ENCODE results near the gene CEND1.

Gene CEND1

DNA sequence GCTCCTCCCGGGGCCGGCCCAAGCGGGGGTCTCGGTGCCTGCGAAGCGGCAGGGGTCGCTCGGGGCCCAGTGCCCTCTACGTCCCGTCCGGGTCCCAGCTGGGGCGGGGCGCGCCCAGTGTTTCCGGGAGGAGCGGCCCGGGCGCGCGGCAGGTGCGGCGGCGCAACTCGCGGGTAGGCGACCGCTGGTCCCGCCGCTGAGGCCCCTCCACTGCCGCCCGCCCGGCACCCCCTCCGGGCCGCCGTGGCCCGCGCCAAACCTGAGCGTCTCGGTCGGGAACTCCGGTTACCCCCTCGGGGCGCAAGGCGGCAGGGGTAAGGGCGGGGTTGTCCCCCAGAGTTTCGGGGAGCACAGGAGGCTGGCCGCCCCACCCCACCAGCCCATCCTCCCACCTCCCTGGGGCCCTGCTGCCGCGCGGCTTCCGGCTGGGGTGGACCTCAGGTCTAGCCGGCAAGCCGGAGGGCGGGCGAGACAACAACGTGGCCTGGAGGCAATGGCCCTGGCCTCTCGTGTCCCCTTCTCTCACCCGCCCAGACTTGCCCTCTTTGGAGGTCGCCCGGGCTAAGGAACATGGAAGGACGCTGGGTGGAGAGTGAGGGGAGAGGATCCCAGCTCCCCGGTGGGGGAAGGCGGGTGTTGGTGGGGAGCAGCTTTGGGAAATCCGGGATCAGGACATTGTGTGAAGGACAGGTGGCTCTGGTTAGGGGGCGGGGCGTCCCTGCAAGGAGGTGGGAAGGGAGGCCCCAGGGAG lies 37.4 kb upstream of the CEND1 start:
- H3K27me3 ChIP-seq (ENCODE audit: insufficient read depth, low read length, poor library complexity, severe bottlenecking), result no peaks in the 10 kb centered on the region
- H3K36me3 ChIP-seq (ENCODE audit: insufficient read depth, low read length), result no peaks in the 10 kb centered on the region
- H3F3A ChIP-seq (ENCODE audit: low read depth), result no peaks in the 10 kb centered on the region
- no peaks in the 10 kb centered on the region for H3K9me3 ChIP-seq (ENCODE audit: insufficient read depth, low read depth, low read length)
- TF ChIP-seq, protein P1, sequence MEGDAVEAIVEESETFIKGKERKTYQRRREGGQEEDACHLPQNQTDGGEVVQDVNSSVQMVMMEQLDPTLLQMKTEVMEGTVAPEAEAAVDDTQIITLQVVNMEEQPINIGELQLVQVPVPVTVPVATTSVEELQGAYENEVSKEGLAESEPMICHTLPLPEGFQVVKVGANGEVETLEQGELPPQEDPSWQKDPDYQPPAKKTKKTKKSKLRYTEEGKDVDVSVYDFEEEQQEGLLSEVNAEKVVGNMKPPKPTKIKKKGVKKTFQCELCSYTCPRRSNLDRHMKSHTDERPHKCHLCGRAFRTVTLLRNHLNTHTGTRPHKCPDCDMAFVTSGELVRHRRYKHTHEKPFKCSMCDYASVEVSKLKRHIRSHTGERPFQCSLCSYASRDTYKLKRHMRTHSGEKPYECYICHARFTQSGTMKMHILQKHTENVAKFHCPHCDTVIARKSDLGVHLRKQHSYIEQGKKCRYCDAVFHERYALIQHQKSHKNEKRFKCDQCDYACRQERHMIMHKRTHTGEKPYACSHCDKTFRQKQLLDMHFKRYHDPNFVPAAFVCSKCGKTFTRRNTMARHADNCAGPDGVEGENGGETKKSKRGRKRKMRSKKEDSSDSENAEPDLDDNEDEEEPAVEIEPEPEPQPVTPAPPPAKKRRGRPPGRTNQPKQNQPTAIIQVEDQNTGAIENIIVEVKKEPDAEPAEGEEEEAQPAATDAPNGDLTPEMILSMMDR (conservative IDR thresholded peaks at IDR 0.05; ENCODE audit: low read length), result no peak
- TF ChIP-seq EZH2phosphoT487 (IDR thresholded peaks at IDR 0.05; ENCODE audit: borderline replicate concordance), result no peak
- H2AFZ ChIP-seq (ENCODE audit: low read length), result peak overlapping the region; percentile 85
- H3K4me2 ChIP-seq (ENCODE audit: low read depth, low read length, poor library complexity, severe bottlenecking), result peak overlapping the region; percentile 92
- peaks cover 7% of the 10 kb centered on the region; the same call in 1 of the 2 replicates for H3K79me2 ChIP-seq (ENCODE audit: insufficient read depth, low read length)
- H3K9me2 ChIP-seq (replicated peaks; ENCODE audit: low read depth, low read length), result no peaks in the 10 kb centered on the region
- H3K4me3 ChIP-seq (ENCODE audit: low read length, poor library complexity, severe bottlenecking), result peak overlapping the region; percentile 81
- H4K20me1 ChIP-seq (ENCODE audit: insufficient read depth, low read length, poor library complexity, severe bottlenecking), result peaks cover 1% of the 10 kb centered on the region
- peak overlapping the region; percentile 88 for H3K9ac ChIP-seq (ENCODE audit: low read depth, low read length, poor library complexity, severe bottlenecking)
- peaks cover 25% of the 10 kb centered on the region for H3K4me1 ChIP-seq (ENCODE audit: insufficient read depth, low read length, poor library complexity, severe bottlenecking)

DNA sequence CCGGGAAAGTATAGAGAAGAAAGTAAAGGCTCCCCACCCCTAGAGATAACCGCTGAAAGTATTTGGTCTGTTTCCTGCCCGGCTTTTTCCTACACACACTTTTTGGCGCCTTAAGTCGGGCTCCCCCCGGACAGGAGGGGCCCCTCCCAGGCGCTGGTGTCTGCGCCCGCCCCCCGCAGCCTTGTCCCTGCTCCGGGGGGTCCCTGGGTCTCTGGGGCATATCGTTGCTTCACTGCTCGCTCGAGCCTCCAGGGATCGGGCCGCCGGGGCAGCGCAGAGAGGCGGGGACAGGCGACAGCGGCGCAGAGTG lies 36.9 kb upstream of the CEND1 start:
- Histone ChIP-seq H3K27me3 (ENCODE audit: insufficient read depth, low read length, poor library complexity, severe bottlenecking) (no peaks in the 10 kb centered on the region), H4K20me1 (ENCODE audit: insufficient read depth, low read length, poor library complexity, severe bottlenecking) (peaks cover 5% of the 10 kb centered on the region), H3K4me3 (ENCODE audit: low read length, poor library complexity, severe bottlenecking) (peak overlapping the region; percentile 81), H3K4me2 (ENCODE audit: low read depth, low read length, poor library complexity, severe bottlenecking) (peak overlapping the region; percentile 92), H3K9ac (ENCODE audit: low read depth, low read length, poor library complexity, severe bottlenecking) (peak overlapping the region; percentile 88), H3K9me3 (ENCODE audit: insufficient read depth, low read depth, low read length) (no peaks in the 10 kb centered on the region), H3K9me2 (replicated peaks; ENCODE audit: low read depth, low read length) (no peaks in the 10 kb centered on the region), H3K79me2 (ENCODE audit: insufficient read depth, low read length) (peaks cover 12% of the 10 kb centered on the region; the same call in 1 of the 2 replicates), H3K4me1 (ENCODE audit: insufficient read depth, low read length, poor library complexity, severe bottlenecking) (peaks cover 25% of the 10 kb centered on the region), H2AFZ (ENCODE audit: low read length) (peak overlapping the region; percentile 85), H3K36me3 (ENCODE audit: insufficient read depth, low read length) (no peaks in the 10 kb centered on the region), H3F3A (ENCODE audit: low read depth) (no peaks in the 10 kb centered on the region)
- TF ChIP-seq EZH2phosphoT487 (IDR thresholded peaks at IDR 0.05; ENCODE audit: borderline replicate concordance), result no peak
- TF ChIP-seq, protein P1 (conservative IDR thresholded peaks at IDR 0.05; ENCODE audit: low read length), result no peak

DNA sequence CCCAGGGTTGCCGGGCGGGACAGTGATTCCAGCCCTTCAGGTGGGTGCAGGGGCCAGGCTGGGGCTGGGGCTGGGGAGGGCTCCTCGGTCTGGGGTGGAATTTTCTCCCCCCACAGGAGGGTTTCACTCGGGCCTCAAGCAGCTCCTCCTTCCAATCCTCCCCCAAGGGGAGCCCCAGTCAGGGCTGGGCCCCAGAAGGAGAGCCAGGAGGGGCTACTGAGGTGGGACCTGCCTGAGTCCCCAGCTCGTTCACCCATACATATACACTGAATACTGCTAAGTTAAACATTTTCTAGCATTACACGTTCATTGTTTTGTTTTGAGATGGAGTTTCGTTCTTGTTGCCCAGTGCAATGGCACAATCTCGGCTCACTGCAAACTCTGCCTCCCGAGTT lies 36.3 kb upstream of the CEND1 start:
- H3K4me1 ChIP-seq (ENCODE audit: insufficient read depth, low read length, poor library complexity, severe bottlenecking), result peaks cover 25% of the 10 kb centered on the region
- H3K79me2 ChIP-seq (ENCODE audit: insufficient read depth, low read length), result peaks cover 18% of the 10 kb centered on the region
- H3K27me3 ChIP-seq (ENCODE audit: insufficient read depth, low read length, poor library complexity, severe bottlenecking), result no peaks in the 10 kb centered on the region
- peak overlapping the region; percentile 88 for H3K9ac ChIP-seq (ENCODE audit: low read depth, low read length, poor library complexity, severe bottlenecking)
- H3K9me2 ChIP-seq (replicated peaks; ENCODE audit: low read depth, low read length), result no peaks in the 10 kb centered on the region
- no peaks in the 10 kb centered on the region for H3K9me3 ChIP-seq (ENCODE audit: insufficient read depth, low read depth, low read length)
- H3K36me3 ChIP-seq (ENCODE audit: insufficient read depth, low read length), result no peaks in the 10 kb centered on the region
- H3F3A ChIP-seq (ENCODE audit: low read depth), result no peaks in the 10 kb centered on the region
- TF ChIP-seq, protein P1 (conservative IDR thresholded peaks at IDR 0.05; ENCODE audit: low read length), result no peak
- TF ChIP-seq EZH2phosphoT487 (IDR thresholded peaks at IDR 0.05; ENCODE audit: borderline replicate concordance), result no peak
- peak overlapping the region; percentile 85; the same call in 1 of the 2 replicates for H2AFZ ChIP-seq (ENCODE audit: low read length)
- H3K4me2 ChIP-seq (ENCODE audit: low read depth, low read length, poor library complexity, severe bottlenecking), result peak overlapping the region; percentile 92
- peaks cover 10% of the 10 kb centered on the region for H4K20me1 ChIP-seq (ENCODE audit: insufficient read depth, low read length, poor library complexity, severe bottlenecking)
- H3K4me3 ChIP-seq (ENCODE audit: low read length, poor library complexity, severe bottlenecking), result peak overlapping the region; percentile 81

All from Loucy (cell line).